ENCODE measurements around the gene RBKS. TPM values are rescaled to one million over a fixed set of nuclear protein-coding genes. Genes with fewer than 3 reads are reported as not detected.

RBKS gene
- total RNA-seq, 4 donors from 2014 or later, result 6.9 to 10.6 (median 8.1) TPM

GRCh38 chr2:27907547-27907946 is 17.4 kb upstream of the RBKS start:
- intact Hi-C loops (cut with DNase I), result no loop called here
- WGBS, 2 donors, result 63 to 64% methylated on average over 3 of the region's 3 CpGs
- DNase-seq, result no peak
- H3K4me3 ChIP-seq (replicated peaks in 1 of 3), result no peak overlapping the region
- H3K9me3 ChIP-seq, result no peaks in the 10 kb centered on the region
- no peak for TF ChIP-seq CTCF (IDR thresholded peaks at IDR 0.05)
- TF ChIP-seq POLR2A (IDR thresholded peaks at IDR 0.05), result no peak
- H3K27me3 ChIP-seq, result no peaks in the 10 kb centered on the region
- H3K27ac ChIP-seq, result no peak overlapping the region
- H3K4me1 ChIP-seq, result peaks cover 0 to 6% of the 10 kb centered on the region in 2 donors
- no peaks in the 10 kb centered on the region for H3K36me3 ChIP-seq

- TF ChIP-seq POLR2A (IDR thresholded peaks at IDR 0.05), result no peak
- no peak for TF ChIP-seq CTCF (IDR thresholded peaks at IDR 0.05)
- no peak overlapping the region for H3K27ac ChIP-seq
- H3K4me3 ChIP-seq (replicated peaks in 1 of 3), result no peak overlapping the region
- DNase-seq, result no peak
- intact Hi-C loops (cut with DNase I), result no loop called here
- peaks cover 0 to 6% of the 10 kb centered on the region in 2 donors for H3K4me1 ChIP-seq
- WGBS, 2 donors, result 85 to 95% methylated on average over 1 of the region's 1 CpG
- H3K27me3 ChIP-seq, result no peaks in the 10 kb centered on the region
- H3K36me3 ChIP-seq, result no peaks in the 10 kb centered on the region
- no peaks in the 10 kb centered on the region for H3K9me3 ChIP-seq
These were observed 15.9 kb upstream of the RBKS start for GRCh38 chr2:27906074-27906473.

- H3K4me3 ChIP-seq (replicated peaks in 1 of 3), result no peak overlapping the region
- H3K27me3 ChIP-seq, result no peaks in the 10 kb centered on the region
- no peak for DNase-seq
- H3K4me1 ChIP-seq, result peaks cover 0 to 6% of the 10 kb centered on the region in 2 donors
- TF ChIP-seq CTCF (IDR thresholded peaks at IDR 0.05) (no peak), POLR2A (IDR thresholded peaks at IDR 0.05) (no peak)
- no peak overlapping the region for H3K27ac ChIP-seq
- H3K9me3 ChIP-seq, result no peaks in the 10 kb centered on the region
- H3K36me3 ChIP-seq, result no peaks in the 10 kb centered on the region
- WGBS, 2 donors, result 85% methylated on average over 1 of the region's 1 CpG
- intact Hi-C loops (cut with DNase I), result no loop called here
These were observed 14.1 kb upstream of the RBKS start for GRCh38 chr2:27904405-27904665.

GRCh38 chr2:27903649-27904404 is 13.6 kb upstream of the RBKS start:
- no peak for DNase-seq
- H3K27me3 ChIP-seq, result no peaks in the 10 kb centered on the region
- peaks cover 0 to 6% of the 10 kb centered on the region in 2 donors for H3K4me1 ChIP-seq
- WGBS, 2 donors, result 96 to 97% methylated on average over 10 of the region's 10 CpGs
- no peak overlapping the region for H3K4me3 ChIP-seq (replicated peaks in 1 of 3)
- H3K9me3 ChIP-seq, result no peaks in the 10 kb centered on the region
- H3K36me3 ChIP-seq, result no peaks in the 10 kb centered on the region
- no peak for TF ChIP-seq POLR2A (IDR thresholded peaks at IDR 0.05)
- TF ChIP-seq CTCF (IDR thresholded peaks at IDR 0.05), result no peak
- H3K27ac ChIP-seq, result no peak overlapping the region
- intact Hi-C loops (cut with DNase I), result no loop called here

- H3K4me3 ChIP-seq (replicated peaks in 1 of 3), result no peak overlapping the region
- TF ChIP-seq CTCF (IDR thresholded peaks at IDR 0.05) (no peak), POLR2A (IDR thresholded peaks at IDR 0.05) (no peak)
- no peak for DNase-seq
- H3K36me3 ChIP-seq, result no peaks in the 10 kb centered on the region
- H3K4me1 ChIP-seq, result peaks cover 0 to 6% of the 10 kb centered on the region in 2 donors
- WGBS, 2 donors, result 85 to 89% methylated on average over 2 of the region's 2 CpGs
- H3K9me3 ChIP-seq, result no peaks in the 10 kb centered on the region
- no peaks in the 10 kb centered on the region for H3K27me3 ChIP-seq
- H3K27ac ChIP-seq, result no peak overlapping the region
- intact Hi-C loops (cut with DNase I), result no loop called here
These were observed 12.8 kb upstream of the RBKS start for GRCh38 chr2:27903018-27903417.

Data from thyroid gland (tissue), 4 donors.